MCF 10A (cell line): ENCODE data around the gene SDHB. TPM values are rescaled to one million over a fixed set of nuclear protein-coding genes. Genes with fewer than 3 reads are reported as not detected.

ENCODE experiments used
- BruUV-seq: library from RNA; stranded (reverse); fragments of 400-500 nt; replicated peaks from 2 replicates; lab custom pipeline; 2021; lab: Mats Ljungman, UMichigan
- CTCF ChIA-PET: fragments of 300-600 bp; sonication (Branson Sonifier 250); formaldehyde crosslinking; extraction: SDS; loops from one replicate; lab custom pipeline; 2021; ENCODE audit warnings: antibody characterized with exemption, inconsistent platforms; lab: Yijun Ruan, JAX
- POLR2A ChIA-PET: fragments of 300-600, 350-650 bp; sonication (Branson Sonifier 250); formaldehyde crosslinking; extraction: SDS; loops from one replicate; lab custom pipeline; 2020; ENCODE audit warnings: antibody characterized with exemption, inconsistent platforms; lab: Yijun Ruan, JAX
- DNase-seq: peaks from one replicate; pipeline ENCODE4 v3.0.0-alpha.2; 2018; ENCODE audit not compliant: unreplicated experiment
- H3K27ac Mint-ChIP-seq: one replicate; pipeline ENCODE4 v1.8.0; 2022; ENCODE audit warnings: mild to moderate bottlenecking, low read depth, mixed read lengths; ENCODE audit not compliant: unreplicated experiment
- H3K27me3 Mint-ChIP-seq: one replicate; pipeline ENCODE4 v1.8.0; 2022; ENCODE audit warnings: mixed read lengths; ENCODE audit not compliant: insufficient read depth, unreplicated experiment
- H3K36me3 Mint-ChIP-seq: one replicate; pipeline ENCODE4 v1.8.0; 2022; ENCODE audit warnings: mild to moderate bottlenecking, moderate library complexity, mixed read lengths; ENCODE audit not compliant: insufficient read depth, unreplicated experiment
- H3K4me1 Mint-ChIP-seq: one replicate; pipeline ENCODE4 v1.8.0; 2022; ENCODE audit warnings: mixed read lengths; ENCODE audit not compliant: insufficient read depth, unreplicated experiment
- H3K4me3 Mint-ChIP-seq: one replicate; pipeline ENCODE4 v1.8.0; 2022; ENCODE audit warnings: mild to moderate bottlenecking, moderate library complexity, mixed read lengths; ENCODE audit not compliant: unreplicated experiment
- H3K9me3 Mint-ChIP-seq: one replicate; pipeline ENCODE4 v1.8.0; 2022; ENCODE audit warnings: mixed read lengths; ENCODE audit not compliant: unreplicated experiment
- CTCF ChIP-seq: fragments of 200-600 bp; IDR thresholded peaks from one replicate; pipeline ENCODE4 v1.8.0; 2022; ENCODE audit warnings: antibody characterized with exemption, mild to moderate bottlenecking; ENCODE audit not compliant: unreplicated experiment
- intact Hi-C: fragments of 100-400 bp; cut with micrococcal nuclease; formaldehyde crosslinking; loops from 2 replicates; pipeline ENCODE4 v1.14.1; 2022
- total RNA-seq: library from RNA; stranded (reverse); gene quantifications from 2 replicates; pipeline ENCODE4 v1.2.3, GENCODE V29; 2022

SDHB gene
- total RNA-seq, 1 experiment from 2014 or later: 166 TPM

- no TSS peak for BruUV-seq
- POLR2A ChIA-PET: no interaction called here
- no peak overlapping the region for H3K27ac Mint-ChIP-seq
- H3K9me3 Mint-ChIP-seq: no peaks in the 10 kb centered on the region
- no peak for TF ChIP-seq CTCF
- no peaks in the 10 kb centered on the region for H3K36me3 Mint-ChIP-seq
- no peak for DNase-seq
- CTCF ChIA-PET: interaction anchor here (0.6 to 1.5 kb wide), 2 partner anchors 13 to 31 kb away, joined by 3 read pairs; no protein-coding TSS in a partner anchor
- no peaks in the 10 kb centered on the region for H3K27me3 Mint-ChIP-seq
- H3K4me3 Mint-ChIP-seq: no peak overlapping the region
- intact Hi-C loops: no loop called here
- H3K4me1 Mint-ChIP-seq: peaks cover 21% of the 10 kb centered on the region
Measured at GRCh38 chr1:17093822-17094393, 40.1 kb upstream of the SDHB start.

- intact Hi-C loops: no loop called here
- CTCF ChIA-PET: no interaction called here
- H3K4me3 Mint-ChIP-seq: no peak overlapping the region
Measured at GRCh38 chr1:17091252-17091651, 37.4 kb upstream of the SDHB start.

GRCh38 chr1:17089506-17089905 lies 35.7 kb upstream of the SDHB start:
- no peak for DNase-seq
- no peak overlapping the region for H3K4me3 Mint-ChIP-seq
- H3K9me3 Mint-ChIP-seq: no peaks in the 10 kb centered on the region
- intact Hi-C loops: no loop called here
- no peak overlapping the region for H3K27ac Mint-ChIP-seq
- no peaks in the 10 kb centered on the region for H3K36me3 Mint-ChIP-seq
- no peaks in the 10 kb centered on the region for H3K27me3 Mint-ChIP-seq
- TF ChIP-seq CTCF: no peak
- no TSS peak for BruUV-seq
- no peaks in the 10 kb centered on the region for H3K4me1 Mint-ChIP-seq
- CTCF ChIA-PET: interaction anchor here (0.6 to 0.9 kb wide), 3 partner anchors 14 to 35 kb away, joined by 3 to 5 read pairs (median 3); no protein-coding TSS in a partner anchor
- POLR2A ChIA-PET: interaction anchor here (0.8 to 1.6 kb wide), 2 partner anchors 8 to 15 kb away, joined by 4 read pairs; no protein-coding TSS in a partner anchor

More at GRCh38 chr1:17091252-17091651, 37.4 kb upstream of the SDHB start:
- no TSS peak for BruUV-seq
- no peak for DNase-seq
- POLR2A ChIA-PET: no interaction called here
- Mint-ChIP-seq H3K27ac (no peak overlapping the region), H3K27me3 (no peaks in the 10 kb centered on the region), H3K36me3 (no peaks in the 10 kb centered on the region), H3K9me3 (no peaks in the 10 kb centered on the region), H3K4me1 (no peaks in the 10 kb centered on the region)
- TF ChIP-seq CTCF: no peak

GRCh38 chr1:17086751-17087150 lies 32.9 kb upstream of the SDHB start:
- DNase-seq: no peak
- ChIA-PET POLR2A (no interaction called here), CTCF (interaction anchor here (0.8 to 1.2 kb wide), 3 partner anchors 11 to 29 kb away, joined by 3 to 6 read pairs (median 4); no protein-coding TSS in a partner anchor)
- intact Hi-C loops: no loop called here
- no peaks in the 10 kb centered on the region for H3K9me3 Mint-ChIP-seq
- H3K36me3 Mint-ChIP-seq: no peaks in the 10 kb centered on the region
- H3K27me3 Mint-ChIP-seq: no peaks in the 10 kb centered on the region
- TF ChIP-seq CTCF: no peak
- BruUV-seq: no TSS peak
- H3K4me1 Mint-ChIP-seq: no peaks in the 10 kb centered on the region
- no peak overlapping the region for H3K4me3 Mint-ChIP-seq
- H3K27ac Mint-ChIP-seq: no peak overlapping the region
